SK-N-SH treated with all-trans-retinoic acid at 6 μM for 48 hours (cell line): Measurements from ENCODE around the gene MITF.

ENCODE experiments used
- ARNTL ChIP-seq: fragments of 450-650 bp; formaldehyde crosslinking; IDR thresholded peaks from 2 replicates; pipeline ENCODE4 v1.5.0; 2020; ENCODE audit warnings: low read depth, mild to moderate bottlenecking, moderate library complexity, borderline replicate concordance
- ZNF8 ChIP-seq: fragments of 450-650 bp; formaldehyde crosslinking; IDR thresholded peaks from 2 replicates; pipeline ENCODE4 v1.5.0; 2020; ENCODE audit warnings: mild to moderate bottlenecking, moderate library complexity

DNA sequence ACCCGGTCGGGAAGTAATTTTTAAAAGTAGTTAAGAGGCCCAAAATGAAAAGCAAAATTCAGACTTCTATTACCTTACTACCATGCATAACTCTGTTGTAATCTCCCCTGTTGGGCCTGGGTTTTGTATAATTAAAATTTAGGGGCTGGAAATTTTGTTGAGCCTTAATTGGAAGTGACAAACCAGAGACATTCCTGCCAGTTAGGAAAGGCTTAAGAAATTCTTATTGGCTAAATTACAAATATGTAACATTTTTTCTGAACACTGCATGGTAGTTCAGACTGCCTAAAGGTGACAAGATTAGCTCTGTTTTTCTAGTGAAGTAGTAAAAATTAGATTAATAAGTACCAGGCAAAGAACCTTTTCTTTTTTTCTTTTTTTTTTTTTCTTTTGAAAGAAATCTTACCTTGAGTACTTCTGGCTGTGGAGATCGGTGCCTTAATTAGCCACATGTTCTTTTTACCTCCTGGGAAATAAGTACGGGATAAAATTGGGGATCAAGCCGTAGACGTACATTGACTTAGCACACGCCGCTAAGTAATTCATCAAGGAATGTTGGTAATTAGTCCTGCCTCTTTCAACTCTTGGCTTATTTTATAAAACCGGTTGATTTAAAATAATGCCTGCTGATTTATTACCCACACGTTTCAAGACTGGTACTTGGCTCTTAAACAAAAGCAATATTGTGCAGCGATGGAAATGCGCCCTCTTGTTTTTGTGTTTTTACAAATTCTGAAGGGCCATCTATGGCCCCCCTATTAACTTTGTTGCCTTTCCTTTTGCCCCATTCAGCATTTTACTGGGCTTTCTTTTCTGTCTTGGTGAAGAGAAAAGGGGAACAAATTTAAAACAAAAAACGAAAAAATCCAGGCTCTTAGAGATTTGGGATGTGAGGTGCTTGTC is 149.0 kb downstream of the MITF start:
- TF ChIP-seq ARNTL (CRISPR knock-in tag) (no peak), ZNF8 (CRISPR knock-in tag) (no peak)
